Activated gamma-delta T cell treated with Interleukin-2 at 50 U/mL for 16 hours (primary cell): ENCODE data around the gene BCL2A1.
"Not testable (repeated sequence)": the region's sequence is repeated elsewhere in the genome, so short reads cannot be mapped to it uniquely, and the experiment has no call there.

Source experiments
- DNase-seq: peaks from one replicate; pipeline ENCODE4 v3.0.0-alpha.2; 2020

The BCL2A1 gene

DNA sequence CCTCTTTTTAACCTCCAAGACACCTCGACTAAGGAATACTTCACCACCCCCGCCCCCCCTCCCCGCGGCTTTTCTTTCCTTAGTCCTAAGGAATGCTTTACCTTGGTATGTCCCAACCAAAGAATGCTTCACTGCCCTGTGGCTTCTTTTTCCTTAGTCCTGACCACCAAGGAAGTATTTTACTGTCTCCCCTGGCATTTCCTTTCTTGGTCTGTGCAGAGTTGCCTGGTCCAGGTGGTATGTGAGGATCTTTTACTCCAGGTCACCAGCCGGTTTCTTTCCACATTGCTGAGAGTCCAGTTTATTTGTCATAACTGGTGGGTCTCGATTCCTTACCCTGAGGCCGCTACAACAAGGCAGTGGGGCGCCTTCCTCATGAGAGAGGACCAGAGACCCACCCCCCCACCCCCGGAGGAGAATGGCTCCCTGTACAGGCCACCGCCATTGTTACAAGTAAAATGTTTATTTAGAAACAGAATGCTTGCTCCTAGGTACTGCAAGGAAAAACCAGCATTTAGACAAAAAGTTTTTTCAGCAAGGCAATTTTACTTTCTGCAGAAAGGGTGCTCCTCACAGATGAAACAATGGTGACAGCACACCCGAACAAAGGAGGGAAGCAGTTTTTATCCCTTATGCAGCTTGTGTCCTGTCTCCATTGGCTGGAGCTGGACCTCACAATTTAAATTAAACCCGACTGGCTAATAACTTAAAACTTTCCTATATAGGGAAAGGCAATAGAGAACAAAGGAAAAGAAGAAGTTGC is 51.1 kb downstream of the BCL2A1 start:
- DNase-seq, result no peak

DNA sequence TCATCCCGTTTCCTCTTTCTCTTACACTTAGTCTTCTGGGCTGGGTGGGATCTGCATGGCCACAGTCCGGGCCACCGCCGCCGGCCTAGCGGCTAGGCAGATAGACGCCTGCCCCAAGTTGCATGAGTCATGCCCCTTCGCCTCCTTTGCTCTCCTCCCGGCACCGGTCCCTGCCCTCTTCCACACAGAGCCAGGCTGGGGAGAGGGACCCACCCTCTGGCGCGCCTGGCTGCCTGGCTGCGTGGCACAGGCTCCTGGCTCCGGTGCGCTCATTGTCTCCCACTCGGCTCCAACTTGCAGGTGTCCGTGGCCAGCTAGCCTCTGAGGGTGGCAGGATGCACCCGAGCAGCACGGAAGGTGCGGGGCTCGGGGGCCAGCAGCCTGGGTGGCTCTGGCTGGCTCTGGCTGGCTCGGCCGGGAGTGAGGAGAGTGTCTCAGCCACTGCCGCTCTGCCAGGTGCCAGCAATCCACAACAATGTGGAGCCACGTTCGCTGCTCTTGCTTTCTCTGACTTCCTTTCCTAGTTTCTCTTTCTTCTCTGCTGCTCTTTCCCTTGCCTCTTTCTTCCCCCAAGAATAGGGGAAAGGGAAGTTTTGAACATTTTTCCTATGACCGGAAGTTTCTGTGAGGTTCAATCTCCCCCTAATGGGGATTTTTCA is 51.8 kb downstream of the BCL2A1 start:
- DNase-seq, result no peak

DNA sequence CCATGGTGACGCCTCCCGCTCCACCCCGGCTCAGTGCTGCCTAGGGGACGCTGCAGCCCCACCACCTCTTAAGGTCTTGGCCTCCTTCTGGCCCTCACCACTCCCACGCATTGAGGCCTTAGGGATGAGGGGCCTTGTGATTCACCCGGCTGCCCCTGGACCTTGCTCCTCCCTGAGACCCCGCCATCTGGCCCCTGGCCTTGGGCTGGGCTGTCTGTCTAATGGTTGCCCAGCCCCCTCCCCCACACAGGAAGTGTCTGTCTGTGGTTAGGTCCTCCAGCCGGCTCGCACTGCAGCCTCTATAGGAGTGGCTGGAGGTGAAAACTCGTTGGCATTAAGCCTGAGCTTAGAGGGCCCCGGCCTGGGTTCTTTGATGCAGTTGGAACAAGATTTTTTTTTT is 52.7 kb downstream of the BCL2A1 start:
- DNase-seq, result no peak

DNA sequence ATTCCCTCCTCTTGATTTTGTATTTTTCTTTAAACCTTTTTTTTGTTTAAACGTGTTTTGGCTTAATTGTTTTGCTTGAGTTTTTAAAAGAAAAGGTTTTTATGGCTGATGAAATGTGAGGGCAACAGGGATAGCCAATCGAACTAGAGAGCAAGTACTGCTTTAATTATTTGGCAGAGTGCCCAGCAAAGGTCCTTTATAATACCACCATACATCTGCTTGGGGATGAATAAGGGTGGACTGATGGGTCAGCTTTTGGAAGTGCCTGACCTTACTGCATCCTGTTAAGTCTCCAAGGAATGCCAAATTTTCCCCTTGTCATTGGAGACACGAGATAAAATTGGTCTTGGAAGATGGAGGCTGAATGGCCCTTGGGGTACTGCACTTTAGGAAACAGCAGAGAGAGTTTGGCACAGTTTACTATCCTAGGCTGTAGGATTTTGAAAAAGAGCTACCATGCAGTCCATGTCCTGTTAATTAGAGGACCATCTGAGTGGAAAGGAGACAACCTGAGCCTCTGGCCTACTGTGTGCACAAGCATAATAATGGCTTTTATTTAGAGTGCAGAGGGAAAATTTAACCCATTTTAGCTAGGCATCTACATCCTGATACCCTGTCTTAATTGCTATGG is 54.4 kb downstream of the BCL2A1 start:
- DNase-seq, result no peak

DNA sequence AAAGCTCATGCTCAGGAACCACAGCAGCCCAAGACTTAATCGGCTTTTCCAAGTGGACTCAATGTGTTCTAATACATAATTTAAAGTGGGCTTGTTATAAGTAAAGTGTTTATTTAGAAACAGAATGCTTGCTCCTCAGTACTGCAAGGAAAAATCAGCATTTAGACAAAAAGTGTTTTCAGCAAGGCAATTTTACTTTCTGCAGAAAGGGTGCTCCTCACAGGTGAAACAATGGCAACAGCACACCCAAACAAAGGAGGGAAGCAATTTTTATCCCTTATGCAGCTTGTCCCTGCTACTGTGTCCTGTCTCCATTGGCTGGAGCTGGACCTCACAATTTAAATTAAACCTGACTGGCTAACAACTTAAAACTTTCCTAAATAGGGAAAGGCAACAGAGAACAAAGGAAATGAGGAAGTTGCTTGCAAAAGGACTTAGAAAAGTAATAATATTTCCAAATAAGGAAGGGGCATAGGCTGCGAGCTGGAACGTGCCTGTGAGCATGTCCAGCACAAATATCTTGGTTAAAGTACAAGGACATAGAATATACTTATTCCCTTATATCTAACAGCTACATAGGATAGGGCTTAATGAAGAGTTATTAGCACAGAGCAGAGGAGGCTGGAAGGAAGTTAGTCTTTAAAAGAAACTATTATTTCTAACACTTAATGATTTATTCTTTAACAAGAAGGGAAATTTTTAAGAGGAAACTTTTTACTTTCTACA is 55.1 kb downstream of the BCL2A1 start:
- DNase-seq, result not testable (repeated sequence)

DNA sequence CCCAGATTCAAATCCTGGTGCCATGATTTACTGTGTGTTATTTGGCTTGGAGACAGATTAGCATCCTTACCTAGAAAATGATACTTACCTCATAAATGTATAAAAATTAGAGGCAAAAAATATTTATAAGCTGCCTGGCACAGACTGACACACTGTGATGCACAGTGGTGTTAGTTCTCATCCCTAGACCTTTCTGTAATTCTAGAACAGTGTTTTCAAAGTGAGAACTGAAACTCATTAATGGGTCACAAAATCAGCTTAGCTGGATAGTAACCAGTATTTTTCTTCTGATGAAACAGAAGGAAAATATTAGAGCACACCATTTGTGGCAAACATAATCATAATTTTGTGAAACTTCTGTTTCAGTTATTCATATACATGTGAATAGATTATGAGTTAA is 56.3 kb downstream of the BCL2A1 start:
- DNase-seq, result no peak
